Activated naive CD8-positive, alpha-beta T cell treated with anti-CD3 and anti-CD28 coated beads, Interleukin-2, amount 50 U/mL, for 16 hours (primary cell): ENCODE data around the gene ASNSD1.
"Not testable (repeated sequence)": the region's sequence is repeated elsewhere in the genome, so short reads cannot be mapped to it uniquely, and the experiment has no call there.

Experiments
- DNase-seq: peaks from one replicate; pipeline ENCODE4 v3.0.0-alpha.2; 2020; ENCODE audit warnings: low read depth, low spot score

Gene ASNSD1

DNA sequence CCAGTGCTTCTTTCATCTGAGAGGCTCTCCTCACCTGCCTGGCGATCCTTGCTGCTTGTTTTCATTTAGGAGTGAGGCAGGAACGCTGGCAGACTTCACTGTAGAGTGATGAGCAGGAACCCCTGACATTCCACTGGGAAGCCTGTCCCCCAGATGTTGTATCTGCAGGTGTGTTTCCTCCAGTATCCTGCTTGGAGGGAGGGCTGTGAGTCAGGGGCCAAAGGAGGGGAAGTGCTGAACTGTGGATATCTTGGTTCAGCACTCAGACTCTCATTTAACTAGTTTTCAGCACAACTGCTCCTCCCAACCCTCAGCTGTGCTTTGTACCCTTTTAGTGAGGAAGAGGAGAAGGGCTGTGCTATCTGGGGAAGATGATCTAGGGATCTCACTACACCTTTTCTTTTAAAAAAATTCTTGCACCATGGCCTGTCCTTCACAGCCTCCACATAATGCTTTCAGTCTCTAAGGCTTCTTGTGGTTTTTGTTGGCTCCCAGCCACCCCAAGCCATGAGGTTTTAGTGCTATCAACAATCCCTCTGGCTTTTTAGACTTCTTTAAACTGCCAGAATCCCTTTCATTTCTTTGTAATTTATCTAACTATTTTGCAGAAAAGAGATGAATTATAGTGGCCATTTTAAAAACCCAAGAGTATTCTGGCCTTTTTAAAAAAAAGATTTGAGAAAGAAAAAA, 24.4 kb downstream of the ASNSD1 start:
- DNase-seq = no peak

DNA sequence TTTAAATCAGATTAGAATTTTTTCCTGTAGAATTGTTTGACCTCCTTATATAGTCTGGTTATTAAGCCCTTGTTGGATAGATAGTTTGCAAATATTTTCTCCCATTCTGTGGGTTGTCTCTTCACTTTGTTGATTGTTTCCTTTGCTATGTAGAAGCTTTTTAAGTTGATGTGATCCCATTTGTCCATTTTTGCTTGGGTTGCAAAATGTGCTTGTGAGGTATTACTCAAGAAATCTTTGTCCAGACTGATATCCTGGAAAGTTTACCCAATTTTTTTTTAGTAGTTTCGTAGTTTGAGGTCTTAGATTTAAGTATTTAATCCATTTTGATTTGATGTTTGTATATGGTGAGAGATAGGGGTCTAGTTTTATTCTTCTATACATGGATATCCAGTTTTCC, 26.5 kb downstream of the ASNSD1 start:
- DNase-seq = not testable (repeated sequence)

DNA sequence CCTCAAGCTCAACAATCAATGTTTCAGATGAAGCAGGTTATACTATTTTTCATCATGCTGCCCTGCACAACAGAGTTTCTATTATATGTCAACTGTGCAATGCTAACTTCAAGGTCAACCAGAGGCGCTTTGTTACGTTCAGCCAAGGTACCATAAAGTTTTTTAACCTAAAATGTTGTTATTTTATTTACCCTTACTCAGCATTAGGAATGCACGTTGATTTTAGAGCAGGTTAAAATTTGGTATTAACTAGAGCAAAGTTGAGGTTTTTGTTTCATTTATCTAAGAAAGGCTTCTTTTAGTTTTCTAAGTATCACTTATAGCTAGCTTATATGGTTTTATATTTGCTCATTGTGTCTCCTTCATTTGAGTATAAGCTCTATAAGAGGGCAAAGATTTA, 35.0 kb downstream of the ASNSD1 start:
- no peak for DNase-seq

DNA sequence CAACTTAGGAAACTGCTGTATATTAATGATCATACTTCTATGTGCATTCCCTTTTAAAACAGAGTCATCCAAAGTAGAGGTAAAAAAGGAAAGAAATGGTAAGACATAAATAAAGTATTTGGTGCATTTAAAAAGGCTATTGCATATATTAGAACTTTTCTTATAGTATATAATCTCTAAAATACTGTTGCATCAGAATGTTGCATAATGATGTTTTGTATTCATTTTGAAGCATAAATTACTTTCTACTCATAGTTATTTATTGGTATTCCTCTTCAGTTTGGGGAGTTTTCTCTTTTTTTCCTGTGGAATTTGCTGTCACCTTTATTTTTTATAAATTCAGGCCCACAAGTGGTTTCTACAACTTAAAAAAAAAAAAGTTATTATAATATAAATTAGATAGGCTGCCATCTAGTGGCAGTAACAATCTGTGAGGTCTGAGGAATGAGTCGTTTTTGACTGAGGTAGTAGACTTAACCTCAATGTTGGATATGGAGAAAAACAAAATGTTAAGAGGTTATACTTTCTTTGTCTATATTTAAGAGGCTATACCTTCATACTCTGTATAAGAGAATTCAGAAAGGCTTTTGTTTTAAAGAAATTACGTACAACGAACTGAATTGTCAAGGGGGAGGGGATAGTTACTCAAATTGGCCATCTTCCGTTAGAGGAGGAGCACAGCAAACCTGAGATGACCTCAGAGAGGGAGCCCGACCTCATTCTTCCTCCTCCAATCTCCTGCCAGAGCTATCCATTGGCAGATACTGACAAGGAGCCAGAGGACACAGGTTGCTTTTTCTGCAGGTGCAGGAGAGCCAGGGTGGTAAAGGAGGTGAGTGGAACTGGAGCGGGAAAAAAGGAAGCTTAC, 37.0 kb downstream of the ASNSD1 start:
- DNase-seq = no peak

DNA sequence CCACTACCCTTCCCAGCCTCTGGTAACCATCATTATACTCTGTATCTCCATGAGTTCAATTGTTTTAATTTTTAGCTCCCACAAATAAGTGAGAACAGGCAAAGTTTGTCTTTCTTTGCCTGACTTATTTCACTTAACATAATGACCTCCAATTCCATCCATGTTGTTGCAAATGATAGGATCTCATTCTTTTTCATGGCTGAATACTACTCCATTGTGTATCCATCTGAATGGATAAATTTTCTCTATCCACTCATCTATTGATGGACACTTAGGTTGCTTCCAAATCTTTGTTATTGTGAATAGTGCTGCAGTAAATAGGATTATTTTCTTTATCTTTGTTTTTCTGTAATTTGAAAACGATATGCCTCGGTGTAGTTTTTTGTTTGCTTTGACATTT, 39.4 kb downstream of the ASNSD1 start:
- no peak for DNase-seq

DNA sequence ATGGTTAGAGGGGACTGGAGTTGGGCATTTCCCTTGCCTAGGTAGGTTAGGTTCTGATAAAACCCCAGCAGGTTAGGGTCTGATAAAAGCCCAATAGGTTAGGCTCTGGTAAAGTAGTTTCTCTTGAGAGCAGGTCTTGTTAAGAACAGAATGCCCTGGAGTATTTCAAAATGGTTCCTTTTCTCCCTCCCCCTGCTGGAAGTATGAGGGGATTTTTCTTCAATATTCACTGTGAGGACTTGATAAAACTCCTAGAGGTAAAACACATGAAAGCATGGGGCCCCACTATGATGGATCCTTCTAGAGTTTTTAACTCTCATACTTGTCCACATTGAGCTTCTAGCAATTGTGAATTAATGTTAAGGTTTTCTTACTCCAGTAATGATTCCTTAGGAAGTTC, 40.8 kb downstream of the ASNSD1 start:
- DNase-seq = no peak

DNA sequence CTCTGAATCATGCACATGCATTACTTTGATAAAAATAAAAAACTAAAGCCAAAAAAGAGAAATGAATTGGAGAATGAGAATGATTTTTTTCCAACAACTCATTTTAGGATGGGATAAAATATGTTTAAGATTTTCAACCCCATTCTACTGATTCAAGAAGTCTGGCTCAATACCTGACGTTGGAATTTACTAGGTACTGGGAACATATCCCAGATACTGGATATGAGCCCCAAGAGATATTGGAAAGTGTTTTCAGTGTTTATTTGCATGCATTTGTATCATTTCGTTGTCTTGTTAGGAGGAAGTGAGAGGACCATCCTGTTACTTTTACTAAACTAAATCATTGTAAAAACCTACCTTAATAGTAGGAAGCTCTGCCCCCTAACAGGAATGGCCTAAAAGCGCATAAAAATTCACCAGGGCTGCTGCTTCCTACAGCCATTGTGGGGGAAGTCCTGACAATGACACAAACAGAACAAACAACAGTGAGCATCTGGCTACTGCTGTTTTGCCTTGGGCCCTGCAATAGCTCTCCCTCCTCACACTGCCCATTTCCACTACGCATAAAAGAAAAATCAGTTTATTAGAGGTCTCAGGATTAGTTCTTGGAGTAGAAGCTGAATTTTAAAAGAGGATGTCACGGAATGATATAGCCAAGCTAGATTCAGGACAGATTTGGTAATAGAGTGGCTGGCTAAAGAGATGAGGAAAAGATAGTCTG, 48.4 kb downstream of the ASNSD1 start:
- DNase-seq = no peak

DNA sequence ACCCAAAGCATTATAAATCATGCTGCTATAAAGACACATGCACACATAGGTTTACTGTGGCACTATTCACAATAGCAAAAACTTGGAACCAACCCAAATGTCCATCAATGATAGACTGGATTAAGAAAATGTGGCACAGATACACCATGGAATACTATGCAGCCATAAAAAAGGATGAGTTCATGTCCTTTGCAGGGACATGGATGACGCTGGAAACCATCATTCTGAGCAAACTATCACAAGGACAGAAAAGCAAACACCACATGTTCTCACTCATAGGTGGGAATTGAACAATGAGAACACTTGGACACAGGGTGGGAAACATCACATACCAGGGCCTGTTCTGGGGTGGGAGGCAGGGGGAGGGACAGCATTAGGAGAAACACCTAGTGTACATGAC, 56.3 kb downstream of the ASNSD1 start:
- not testable (repeated sequence) for DNase-seq

DNA sequence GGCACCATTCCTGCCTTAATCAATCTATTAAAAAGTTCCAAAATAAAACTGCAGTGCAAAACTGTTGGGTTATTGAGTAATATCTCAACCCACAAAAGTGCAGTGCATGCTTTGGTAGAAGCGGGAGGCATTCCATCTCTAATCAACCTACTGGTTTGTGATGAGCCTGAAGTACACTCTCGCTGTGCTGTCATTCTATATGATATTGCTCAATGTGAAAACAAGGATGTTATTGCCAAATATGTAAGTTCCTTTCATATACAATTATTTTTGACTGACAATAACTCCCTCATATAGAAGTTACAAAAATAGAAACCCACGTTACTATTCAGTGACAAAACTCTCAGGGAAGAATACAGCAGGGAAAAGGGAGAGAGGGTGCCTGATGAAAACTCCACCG, 58.3 kb downstream of the ASNSD1 start:
- DNase-seq = no peak
